ENCODE results near the gene PCGF1. TPM values are rescaled to one million over a fixed set of nuclear protein-coding genes. Genes with fewer than 3 reads are reported as not detected.

The PCGF1 gene
- total and polyA plus RNA-seq, 9 of the 15 experiments (the other 6 are each of a cell fraction or from before 2014, with no cell fraction given): 20.3 to 45.7 (median 29.3) TPM

DNA sequence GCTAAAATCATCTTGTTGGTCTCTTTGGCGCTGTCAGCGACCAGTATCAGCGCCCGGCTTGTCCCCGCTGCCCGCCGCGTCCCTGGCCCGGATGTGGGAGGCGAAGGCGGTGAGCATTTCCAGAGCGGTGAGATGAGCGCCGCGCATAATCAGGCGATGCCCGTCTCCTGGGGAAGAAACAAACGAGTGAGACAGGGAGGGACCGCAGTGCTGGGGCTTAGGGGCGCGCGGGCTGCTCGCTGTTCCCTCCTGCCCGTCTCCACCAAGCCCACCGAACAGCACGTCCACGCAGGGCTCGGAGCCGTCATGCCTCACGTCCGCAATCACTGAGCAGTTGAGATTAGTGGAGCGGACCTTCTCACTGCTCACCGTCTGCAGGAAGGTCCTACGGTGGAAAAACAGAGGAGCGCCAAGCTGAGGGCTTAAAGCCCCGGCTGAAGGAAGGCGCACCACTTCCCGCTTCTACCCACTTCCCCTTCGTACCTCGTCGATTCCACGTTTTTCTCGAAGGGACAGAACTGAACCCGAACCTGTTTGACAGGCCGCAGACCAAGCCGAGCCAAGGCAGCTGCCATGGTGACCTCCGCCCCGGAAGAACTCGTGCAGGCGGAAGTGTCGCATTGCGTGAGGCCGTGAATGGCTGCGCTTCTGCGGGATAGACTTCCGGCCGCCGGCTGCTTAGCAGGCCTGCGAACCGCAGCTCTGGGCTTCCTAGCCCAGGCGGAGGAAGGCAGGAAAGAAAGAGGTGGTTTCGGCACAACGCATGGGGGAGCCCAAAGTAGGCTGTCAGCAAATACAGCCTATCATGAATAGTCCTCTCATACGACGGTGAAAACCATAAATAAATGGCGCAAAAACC is 35.2 kb downstream of the PCGF1 start, which contains the start of gene MRPL53 (continued):
- TF ChIP-seq, protein P1, sequence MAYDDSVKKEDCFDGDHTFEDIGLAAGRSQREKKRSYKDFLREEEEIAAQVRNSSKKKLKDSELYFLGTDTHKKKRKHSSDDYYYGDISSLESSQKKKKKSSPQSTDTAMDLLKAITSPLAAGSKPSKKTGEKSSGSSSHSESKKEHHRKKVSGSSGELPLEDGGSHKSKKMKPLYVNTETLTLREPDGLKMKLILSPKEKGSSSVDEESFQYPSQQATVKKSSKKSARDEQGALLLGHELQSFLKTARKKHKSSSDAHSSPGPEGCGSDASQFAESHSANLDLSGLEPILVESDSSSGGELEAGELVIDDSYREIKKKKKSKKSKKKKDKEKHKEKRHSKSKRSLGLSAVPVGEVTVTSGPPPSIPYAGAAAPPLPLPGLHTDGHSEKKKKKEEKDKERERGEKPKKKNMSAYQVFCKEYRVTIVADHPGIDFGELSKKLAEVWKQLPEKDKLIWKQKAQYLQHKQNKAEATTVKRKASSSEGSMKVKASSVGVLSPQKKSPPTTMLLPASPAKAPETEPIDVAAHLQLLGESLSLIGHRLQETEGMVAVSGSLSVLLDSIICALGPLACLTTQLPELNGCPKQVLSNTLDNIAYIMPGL (CRISPR knock-in tag; IDR thresholded peaks at IDR 0.05): no peak
- TF ChIP-seq ARID3B (CRISPR knock-in tag; IDR thresholded peaks at IDR 0.05; ENCODE audit: borderline replicate concordance) (no peak), PREB (CRISPR knock-in tag; IDR thresholded peaks at IDR 0.05) (no peak), SIX5 (IDR thresholded peaks at IDR 0.05; ENCODE audit: borderline replicate concordance in 1 of 2, insufficient read depth in 1 of 2, low read depth in 1 of 2, low read length in 2 of 2) (peak in 1 of 2 experiments; percentile 39; a peak in 1 of 4 replicates), ZC3H8 (IDR thresholded peaks at IDR 0.05) (no peak), GABPB1 (CRISPR knock-in tag; IDR thresholded peaks at IDR 0.05) (peak; percentile 100), ZNF395 (CRISPR knock-in tag; IDR thresholded peaks at IDR 0.05) (no peak), TARDBP (IDR thresholded peaks at IDR 0.05) (no peak), SAFB2 (IDR thresholded peaks at IDR 0.05; ENCODE audit: borderline replicate concordance, low read depth, low read length, severe bottlenecking) (no peak), CCAR2 (IDR thresholded peaks at IDR 0.05; ENCODE audit: low read depth, low read length) (no peak), HEY1 (CRISPR knock-in tag; IDR thresholded peaks at IDR 0.05; ENCODE audit: borderline replicate concordance) (peak; percentile 78; the same call in 1 of the 2 replicates), GTF2A2 (tag; IDR thresholded peaks at IDR 0.05) (no peak), ZNF232 (CRISPR knock-in tag; IDR thresholded peaks at IDR 0.05) (no peak), SIN3A (IDR thresholded peaks at IDR 0.05; ENCODE audit: borderline replicate concordance in 2 of 2, control insufficient read depth in 1 of 2, low read depth in 2 of 2, low read length in 2 of 2) (peak; percentile 74 to 75; a peak in 1 of 4 replicates), PTRF (tag; IDR thresholded peaks at IDR 0.05) (no peak)
- TF ChIP-seq, protein P2, sequence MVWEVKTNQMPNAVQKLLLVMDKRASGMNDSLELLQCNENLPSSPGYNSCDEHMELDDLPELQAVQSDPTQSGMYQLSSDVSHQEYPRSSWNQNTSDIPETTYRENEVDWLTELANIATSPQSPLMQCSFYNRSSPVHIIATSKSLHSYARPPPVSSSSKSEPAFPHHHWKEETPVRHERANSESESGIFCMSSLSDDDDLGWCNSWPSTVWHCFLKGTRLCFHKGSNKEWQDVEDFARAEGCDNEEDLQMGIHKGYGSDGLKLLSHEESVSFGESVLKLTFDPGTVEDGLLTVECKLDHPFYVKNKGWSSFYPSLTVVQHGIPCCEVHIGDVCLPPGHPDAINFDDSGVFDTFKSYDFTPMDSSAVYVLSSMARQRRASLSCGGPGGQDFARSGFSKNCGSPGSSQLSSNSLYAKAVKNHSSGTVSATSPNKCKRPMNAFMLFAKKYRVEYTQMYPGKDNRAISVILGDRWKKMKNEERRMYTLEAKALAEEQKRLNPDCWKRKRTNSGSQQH (CRISPR knock-in tag; IDR thresholded peaks at IDR 0.05): no peak

All from K562 (cell line).